HG03460 (cell line): ENCODE measurements around the gene HINT1.

Experiments
- ATAC-seq: cut with Tn5 transposase; IDR thresholded peaks from one replicate; pipeline ENCODE4 v1.9.1; 2021; ENCODE audit not compliant: unreplicated experiment

The HINT1 gene

DNA sequence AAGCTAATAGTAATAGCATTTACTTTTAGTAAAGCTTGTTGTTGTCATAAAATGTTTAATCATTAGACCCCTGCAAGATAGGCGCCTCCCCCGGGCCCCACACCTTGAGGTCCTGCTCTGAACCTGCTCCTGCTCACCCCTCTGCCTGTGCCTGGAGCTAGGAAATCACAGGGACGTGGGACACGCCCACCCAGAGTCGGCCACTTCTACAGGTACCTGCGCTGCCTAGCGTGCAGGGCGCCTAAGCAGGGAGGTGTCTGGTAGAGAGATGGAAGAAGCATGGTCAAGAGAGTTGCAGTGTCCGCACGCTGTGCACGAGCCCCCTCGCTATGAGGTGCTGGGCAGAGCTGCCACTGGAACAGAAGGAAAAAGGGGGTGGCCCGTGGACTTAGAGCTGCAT lies 52.6 kb downstream of the HINT1 start:
- ATAC-seq = no peak

DNA sequence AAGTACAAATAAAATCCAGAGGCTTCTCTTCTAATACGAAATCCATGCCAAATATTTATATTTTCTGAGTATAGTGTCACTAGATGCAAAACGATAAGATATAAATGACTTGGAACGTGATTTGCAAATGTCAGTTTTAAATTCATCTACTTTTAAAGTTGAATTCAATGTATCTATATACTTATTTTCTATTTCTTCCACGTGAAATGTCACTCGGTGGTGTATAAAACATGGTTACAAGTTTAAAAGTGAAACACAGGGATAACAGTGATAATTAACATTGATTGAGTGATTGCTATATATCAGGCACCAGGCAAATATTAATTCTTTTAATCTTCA lies 54.8 kb downstream of the HINT1 start:
- no peak for ATAC-seq

DNA sequence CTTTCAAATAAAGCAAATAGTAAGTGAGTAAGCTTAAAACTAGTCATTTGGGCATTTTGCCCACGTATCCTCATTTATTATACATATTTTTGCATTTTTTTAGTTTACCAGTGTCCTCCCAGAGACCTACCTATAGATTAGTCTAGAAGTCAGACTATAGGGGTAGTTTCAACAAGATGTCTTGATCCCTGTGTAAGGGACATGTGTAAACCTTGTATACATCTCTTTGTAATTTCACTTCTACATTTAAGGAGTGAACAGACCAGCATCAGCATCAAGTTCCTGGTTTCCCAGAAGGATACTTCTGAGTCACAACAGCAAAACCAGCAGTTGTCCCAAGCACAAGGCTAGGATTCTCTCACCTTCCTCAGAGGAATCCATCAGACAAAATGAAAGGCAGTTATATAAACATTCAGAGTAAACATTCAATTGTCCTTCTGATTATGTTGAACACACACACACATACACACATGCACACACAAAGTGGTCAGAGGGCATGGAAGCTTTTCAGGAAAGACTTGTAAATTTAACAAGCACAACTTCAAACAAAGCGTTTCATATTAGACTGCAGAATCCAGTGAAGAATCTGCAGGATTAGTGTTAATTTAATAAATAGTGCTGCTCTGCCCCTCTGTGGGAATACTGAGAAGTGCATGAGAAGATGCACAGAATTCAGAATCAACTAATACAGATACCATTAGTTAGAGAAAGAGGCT lies 55.4 kb downstream of the HINT1 start:
- ATAC-seq = peak; percentile 93
